IPS DF 6.9 (cell line): ENCODE measurements around the gene BRINP1.
"Not testable (repeated sequence)": the region's sequence is repeated elsewhere in the genome, so short reads cannot be mapped to it uniquely, and the experiment has no call there.

Experiments used
- DNase-seq: peaks from one replicate; pipeline ENCODE4 v3.0.0-alpha.2; 2013; ENCODE audit warnings: low read depth, low spot score
- H3K27ac ChIP-seq: one replicate; pipeline ENCODE4 v1.5.1; 2013; ENCODE audit warnings: low read length, control low read depth
- H3K27me3 ChIP-seq: 2 replicates; pipeline ENCODE4 v1.6.1; 2013; ENCODE audit warnings: mild to moderate bottlenecking, low read length; ENCODE audit not compliant: control insufficient read depth, insufficient read depth
- H3K36me3 ChIP-seq: 2 replicates; pipeline ENCODE4 v1.6.1; 2013; ENCODE audit warnings: low read length; ENCODE audit not compliant: control insufficient read depth, insufficient read depth
- H3K4me1 ChIP-seq: 2 replicates; pipeline ENCODE4 v1.6.1; 2013; ENCODE audit warnings: low read length; ENCODE audit not compliant: control insufficient read depth, insufficient read depth
- H3K4me3 ChIP-seq: 2 replicates; pipeline ENCODE4 v1.5.1; 2013; ENCODE audit warnings: mild to moderate bottlenecking, low read length
- H3K9me3 ChIP-seq: 2 replicates; pipeline ENCODE4 v1.6.1; 2013; ENCODE audit warnings: low read length, inconsistent platforms; ENCODE audit not compliant: control insufficient read depth, insufficient read depth
- WGBS: extraction: QIAGEN DNeasy Blood & Tissue Kit; methylation state at CpG from one replicate; pipeline ENCODE4 v1.1.7; 2013; ENCODE audit warnings: mixed read lengths, missing lambda C conversion rate; ENCODE audit not compliant: insufficient read length, insufficient coverage; 5-methylcytosine and 5-hydroxymethylcytosine counted together

BRINP1 gene

DNA sequence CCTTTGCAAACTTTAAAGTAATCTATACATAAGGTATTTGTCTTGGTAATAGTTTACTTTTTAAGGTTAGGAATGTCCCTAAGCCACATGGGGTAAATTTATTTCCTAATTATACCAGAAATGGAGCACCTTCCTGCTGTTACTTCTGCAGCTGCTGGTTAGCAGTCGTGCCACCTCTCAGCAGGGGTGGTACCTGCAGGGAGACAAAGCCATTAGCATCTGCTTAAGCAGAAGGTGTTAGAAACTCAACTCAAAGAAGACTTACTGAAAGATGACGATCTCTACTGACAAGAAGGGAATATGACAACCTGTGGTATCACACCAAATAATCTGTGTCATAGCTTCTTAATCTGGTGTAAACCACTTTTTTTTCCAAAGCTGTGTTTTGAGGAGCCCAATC, 173.7 kb downstream of the BRINP1 start:
- no CpG with 5 or more reads among the region's 2 CpGs for WGBS
- no peaks in the 10 kb centered on the region for H3K36me3 ChIP-seq
- H3K27me3 ChIP-seq: no peaks in the 10 kb centered on the region
- no peak overlapping the region for H3K27ac ChIP-seq
- H3K4me1 ChIP-seq: 0 out of 2 replicates have a peak, but pooled peaks cover 1% of the 10 kb centered on the region
- no peak overlapping the region for H3K4me3 ChIP-seq
- DNase-seq: peak; percentile 13
- no peaks in the 10 kb centered on the region for H3K9me3 ChIP-seq

DNA sequence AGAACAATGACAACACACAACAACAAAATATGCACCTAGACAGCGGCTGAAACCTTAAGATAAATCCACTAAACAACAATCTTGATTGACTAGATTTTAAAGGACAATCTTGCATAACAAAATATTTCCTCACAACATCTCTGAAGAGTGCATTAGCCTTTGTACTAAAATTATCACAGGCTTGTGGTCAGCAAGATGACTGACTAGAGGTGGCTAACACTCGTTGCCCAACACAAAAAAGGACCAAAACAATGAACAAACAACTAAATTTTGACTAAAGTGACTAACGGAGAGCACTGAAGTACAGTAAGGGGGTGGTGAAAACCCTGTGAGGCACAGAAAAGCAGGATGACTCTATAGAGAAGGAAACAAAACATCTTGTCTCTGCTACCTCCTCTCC, 183.9 kb downstream of the BRINP1 start:
- no CpG with 5 or more reads among the region's 3 CpGs for WGBS
- peaks cover 2% of the 10 kb centered on the region; the same call in 1 of the 2 replicates for H3K4me1 ChIP-seq
- DNase-seq: no peak
- H3K9me3 ChIP-seq: no peaks in the 10 kb centered on the region
- H3K27ac ChIP-seq: no peak overlapping the region
- no peaks in the 10 kb centered on the region for H3K36me3 ChIP-seq
- no peak overlapping the region for H3K4me3 ChIP-seq
- no peaks in the 10 kb centered on the region for H3K27me3 ChIP-seq

DNA sequence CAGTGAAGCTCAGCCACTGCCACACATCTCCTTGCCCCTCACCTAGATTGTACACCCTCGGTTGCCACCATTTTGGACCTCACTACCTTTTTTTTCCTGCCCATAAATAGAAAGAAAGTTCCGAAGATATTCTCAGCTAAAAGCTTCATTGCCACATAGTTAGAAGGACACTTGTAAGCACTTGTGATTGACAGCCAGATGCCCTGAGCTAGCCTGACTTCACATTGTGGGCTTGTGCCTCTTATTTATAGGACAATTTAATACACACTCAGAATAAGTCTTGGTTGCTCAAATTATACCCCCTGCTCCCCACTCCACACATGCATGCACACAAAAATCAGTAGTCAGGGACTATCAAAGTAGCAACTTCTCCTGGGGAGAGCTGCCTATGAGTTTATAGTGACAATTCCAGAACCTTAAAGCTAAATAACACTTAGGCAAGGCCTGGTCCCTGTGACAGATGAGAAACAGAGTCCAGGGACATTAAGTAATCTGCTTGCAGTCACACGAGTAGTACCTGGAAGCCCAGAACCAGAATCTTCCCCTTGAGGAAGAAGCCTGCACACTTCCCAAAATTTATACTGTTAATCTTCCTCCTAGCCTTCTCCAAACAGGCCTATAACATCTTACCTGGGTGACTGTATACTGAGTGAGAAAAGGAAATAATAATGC, 184.8 kb downstream of the BRINP1 start:
- Histone ChIP-seq H3K4me3 (no peak overlapping the region), H3K27me3 (no peaks in the 10 kb centered on the region), H3K27ac (no peak overlapping the region), H3K4me1 (peaks cover 2% of the 10 kb centered on the region; the same call in 1 of the 2 replicates), H3K36me3 (no peaks in the 10 kb centered on the region), H3K9me3 (no peaks in the 10 kb centered on the region)
- no peak for DNase-seq
- no CpG with 5 or more reads among the region's 3 CpGs for WGBS

DNA sequence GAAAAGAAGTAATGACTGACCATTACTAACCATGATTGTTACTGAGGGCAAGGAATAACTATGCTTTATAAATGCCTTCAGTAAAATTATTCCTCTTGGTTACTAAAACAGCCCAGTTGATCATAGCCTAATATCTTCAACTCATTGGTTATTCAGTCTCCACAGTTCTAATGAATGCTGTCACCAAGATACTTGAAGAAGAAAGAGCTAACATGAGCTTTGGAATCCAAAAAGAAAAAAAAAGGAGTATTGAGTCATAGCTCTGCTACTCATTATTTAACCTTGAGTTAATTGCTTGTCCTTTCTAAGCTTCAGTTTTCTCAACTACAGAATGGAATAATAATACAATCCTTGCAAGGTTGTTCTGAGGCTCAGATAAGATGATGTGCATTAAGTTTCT, 187.7 kb downstream of the BRINP1 start:
- Histone ChIP-seq H3K36me3 (no peaks in the 10 kb centered on the region), H3K4me3 (no peak overlapping the region), H3K9me3 (no peaks in the 10 kb centered on the region), H3K27ac (no peak overlapping the region), H3K27me3 (no peaks in the 10 kb centered on the region), H3K4me1 (peaks cover 2% of the 10 kb centered on the region; the same call in 1 of the 2 replicates)
- DNase-seq: no peak

DNA sequence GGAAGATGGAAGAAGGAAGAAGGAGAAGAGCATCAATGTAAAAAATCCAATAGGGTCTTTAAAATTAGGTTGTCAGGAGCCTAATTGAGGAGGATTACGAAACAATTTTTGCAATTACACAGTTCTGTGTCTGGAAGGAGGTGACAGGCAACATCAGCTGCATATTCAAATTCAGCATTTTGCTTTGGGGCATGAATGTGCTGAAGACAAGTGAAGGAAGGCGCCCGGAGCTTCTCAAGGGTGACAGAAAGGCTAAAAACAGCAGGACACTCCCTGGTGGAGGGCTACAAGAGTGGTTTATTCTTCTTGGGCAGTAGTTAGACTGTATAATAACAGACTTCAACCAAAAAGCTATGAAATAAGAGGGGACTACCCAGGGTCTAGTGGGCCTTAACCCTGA, 188.3 kb downstream of the BRINP1 start:
- no CpG with 5 or more reads among the region's 3 CpGs for WGBS

DNA sequence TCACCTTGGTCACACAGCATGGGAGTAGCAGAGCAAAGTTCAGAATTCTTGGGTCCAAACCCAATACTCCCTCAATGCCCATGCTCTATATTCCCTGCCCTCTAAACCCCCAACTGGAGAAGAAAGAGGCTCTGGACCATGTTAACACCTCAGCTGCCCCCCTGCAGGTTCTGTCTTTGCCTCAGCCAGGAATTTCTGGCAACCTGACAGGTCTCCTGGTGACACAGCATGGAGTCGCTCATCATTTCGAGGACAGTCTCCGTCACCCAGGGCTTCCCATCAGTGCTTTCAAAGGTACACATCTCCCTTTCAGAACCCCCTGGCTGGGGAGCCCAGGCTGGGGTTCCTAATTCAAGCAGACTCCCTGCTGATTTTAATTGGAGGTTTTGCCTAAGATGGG, 189.5 kb downstream of the BRINP1 start:
- Histone ChIP-seq H3K9me3 (no peaks in the 10 kb centered on the region), H3K4me3 (no peak overlapping the region), H3K36me3 (no peaks in the 10 kb centered on the region), H3K27ac (no peak overlapping the region), H3K27me3 (no peaks in the 10 kb centered on the region), H3K4me1 (peaks cover 2% of the 10 kb centered on the region; the same call in 1 of the 2 replicates)
- no CpG with 5 or more reads among the region's 3 CpGs for WGBS
- no peak for DNase-seq

More for the DNA sequence above, 188.3 kb downstream of the BRINP1 start:
- no peak overlapping the region for H3K27ac ChIP-seq
- no peak overlapping the region for H3K4me3 ChIP-seq
- H3K4me1 ChIP-seq: peaks cover 2% of the 10 kb centered on the region; the same call in 1 of the 2 replicates
- no peak for DNase-seq
- no peaks in the 10 kb centered on the region for H3K36me3 ChIP-seq
- H3K9me3 ChIP-seq: no peaks in the 10 kb centered on the region
- no peaks in the 10 kb centered on the region for H3K27me3 ChIP-seq

DNA sequence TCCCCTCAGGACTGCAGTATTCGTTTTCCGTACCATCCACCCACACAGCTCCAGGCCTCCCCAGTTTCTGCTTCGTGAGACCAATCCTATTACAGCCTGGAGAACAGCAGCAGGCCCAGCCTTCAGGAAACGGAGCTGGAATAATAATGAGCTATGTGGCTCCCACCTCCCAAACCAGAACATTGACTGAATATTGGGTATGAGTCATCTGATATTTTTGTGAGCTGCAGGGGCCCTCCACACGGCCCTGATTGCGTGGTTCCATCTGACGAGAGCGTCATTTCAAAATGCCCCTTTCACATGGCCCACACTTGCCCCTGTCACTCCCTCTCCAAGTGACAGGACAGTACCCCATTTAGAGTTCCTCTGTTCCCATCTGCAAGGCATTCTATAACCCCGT, 192.0 kb downstream of the BRINP1 start:
- H3K4me3 ChIP-seq: no peak overlapping the region
- no peaks in the 10 kb centered on the region for H3K9me3 ChIP-seq
- H3K4me1 ChIP-seq: no peaks in the 10 kb centered on the region
- no peaks in the 10 kb centered on the region for H3K36me3 ChIP-seq
- no peaks in the 10 kb centered on the region for H3K27me3 ChIP-seq
- whole genome bisulfite sequencing: no CpG with 5 or more reads among the region's 9 CpGs
- no peak for DNase-seq
- H3K27ac ChIP-seq: no peak overlapping the region

DNA sequence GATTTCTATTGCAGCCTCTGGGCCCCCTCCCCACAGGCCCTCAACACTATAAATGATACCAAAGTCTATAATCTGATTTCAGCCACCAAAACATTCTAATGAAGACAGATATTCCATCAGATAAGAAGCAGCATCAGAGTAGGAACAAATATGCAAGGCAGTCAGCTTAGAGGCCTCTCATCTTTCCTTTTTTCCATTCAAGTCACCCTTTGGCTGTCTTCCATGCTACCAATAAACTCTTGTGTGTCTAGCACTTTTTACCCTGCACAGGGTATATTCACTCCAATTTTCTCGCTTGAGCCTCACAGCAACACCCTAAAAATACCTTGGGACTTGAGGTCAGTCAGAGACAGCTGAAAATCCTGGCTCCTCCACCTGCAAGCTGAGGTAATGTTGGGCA, 193.7 kb downstream of the BRINP1 start:
- Histone ChIP-seq H3K36me3 (no peaks in the 10 kb centered on the region), H3K4me1 (no peaks in the 10 kb centered on the region), H3K4me3 (no peak overlapping the region), H3K27ac (no peak overlapping the region), H3K27me3 (no peaks in the 10 kb centered on the region), H3K9me3 (no peaks in the 10 kb centered on the region)
- no CpG with 5 or more reads among the region's 1 CpG for whole genome bisulfite sequencing
- DNase-seq: no peak

DNA sequence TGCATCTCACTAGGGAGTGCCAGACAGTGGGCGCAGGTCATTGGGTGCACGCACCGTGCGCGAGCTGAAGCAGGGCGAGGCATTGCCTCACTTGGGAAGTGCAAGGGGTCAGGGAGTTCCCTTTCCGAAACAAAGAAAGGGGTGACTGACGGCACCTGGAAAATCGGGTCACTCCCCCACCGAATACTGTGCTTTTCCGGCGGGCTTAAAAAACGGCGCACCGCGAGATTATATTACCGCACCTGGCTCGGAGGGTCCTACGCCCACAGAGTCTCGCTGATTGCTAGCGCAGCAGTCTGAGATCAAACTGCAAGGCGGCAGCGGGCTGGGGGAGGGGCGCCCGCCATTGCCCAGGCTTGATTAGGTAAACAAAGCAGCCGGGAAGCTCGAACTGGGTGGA, 200.0 kb downstream of the BRINP1 start:
- not testable (repeated sequence) for H3K27me3 ChIP-seq, DNase-seq, H3K4me1 ChIP-seq, H3K9me3 ChIP-seq, H3K36me3 ChIP-seq, H3K27ac ChIP-seq
- no CpG with 5 or more reads among the region's 27 CpGs for WGBS
- H3K4me3 ChIP-seq: peak overlapping the region; percentile 53; the same call in 1 of the 2 replicates

DNA sequence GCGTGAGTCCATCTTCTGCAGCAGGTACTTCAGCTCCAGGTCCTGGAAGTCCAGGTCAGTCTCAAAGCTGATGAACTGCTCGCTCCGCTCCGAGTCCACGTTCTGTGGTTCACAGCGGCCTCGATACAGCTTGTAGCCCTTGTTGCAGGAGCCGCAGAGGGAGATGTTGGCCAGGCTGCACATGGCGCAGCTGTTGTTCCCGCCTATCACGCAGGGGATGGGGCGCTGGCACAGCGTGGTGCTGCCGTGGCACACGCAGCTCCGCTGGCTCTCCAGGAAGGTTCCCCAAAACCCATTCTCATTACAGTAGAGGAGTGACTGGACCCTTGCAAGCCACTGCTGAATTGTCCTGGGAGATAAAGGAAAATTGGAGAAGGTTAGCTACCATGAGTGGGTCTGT, 201.4 kb downstream of the BRINP1 start:
- DNase-seq: no peak
- no CpG with 5 or more reads among the region's 16 CpGs for WGBS
- Histone ChIP-seq H3K27ac (no peak overlapping the region), H3K27me3 (no peaks in the 10 kb centered on the region), H3K36me3 (no peaks in the 10 kb centered on the region), H3K4me1 (no peaks in the 10 kb centered on the region; the same call in 1 of the 2 replicates), H3K9me3 (no peaks in the 10 kb centered on the region), H3K4me3 (no peak overlapping the region)

DNA sequence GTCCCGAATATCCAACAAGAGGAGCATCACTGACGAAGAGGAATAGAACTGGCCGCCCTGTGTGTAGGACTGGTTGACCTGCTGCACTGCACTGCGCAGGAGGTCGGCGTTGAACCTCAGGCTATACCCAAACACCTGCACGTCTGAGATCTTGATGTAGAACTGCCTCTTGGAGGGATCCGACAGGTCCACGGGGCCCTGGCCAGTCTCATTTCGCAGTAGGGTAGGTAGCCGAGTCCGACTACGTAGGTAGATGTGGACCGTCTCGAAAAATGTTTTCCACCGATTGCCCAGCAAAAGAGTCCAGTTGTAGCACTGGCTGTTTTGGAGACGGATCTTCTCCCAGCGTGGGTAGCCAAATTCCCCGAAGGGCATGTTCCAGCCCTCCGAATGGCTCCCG, 202.0 kb downstream of the BRINP1 start:
- H3K9me3 ChIP-seq: no peaks in the 10 kb centered on the region
- H3K4me1 ChIP-seq: no peaks in the 10 kb centered on the region; the same call in 1 of the 2 replicates
- H3K36me3 ChIP-seq: no peaks in the 10 kb centered on the region
- H3K27ac ChIP-seq: no peak overlapping the region
- no peaks in the 10 kb centered on the region for H3K27me3 ChIP-seq
- no CpG with 5 or more reads among the region's 21 CpGs for WGBS
- H3K4me3 ChIP-seq: no peak overlapping the region
- DNase-seq: no peak
